Activated CD8-positive, alpha-beta memory T cell treated with anti-CD3 and anti-CD28 coated beads for 36 hours (primary cell): ENCODE data around the gene STARD10. TPM values are rescaled to one million over a fixed set of nuclear protein-coding genes. Genes with fewer than 3 reads are reported as not detected.

Source experiments
- CTCF ChIA-PET: fragments of 350-600 bp; sonication (Branson Sonifier 250); formaldehyde crosslinking; loops from one replicate; lab custom pipeline; 2021; ENCODE audit warnings: antibody characterized with exemption; lab: Charles Lee
- POLR2A ChIA-PET: fragments of 350-600 bp; sonication (Branson Sonifier 250); formaldehyde crosslinking; loops from one replicate; lab custom pipeline; 2021; ENCODE audit warnings: antibody characterized with exemption; lab: Charles Lee
- total RNA-seq, 2 experiments: library from RNA; stranded (reverse); gene quantifications; one replicate each; pipeline ENCODE4 v1.2.3, GENCODE V29; 2021

Gene STARD10
- total RNA-seq, 2 experiments from 2014 or later = 7.8 to 11.4 TPM

DNA sequence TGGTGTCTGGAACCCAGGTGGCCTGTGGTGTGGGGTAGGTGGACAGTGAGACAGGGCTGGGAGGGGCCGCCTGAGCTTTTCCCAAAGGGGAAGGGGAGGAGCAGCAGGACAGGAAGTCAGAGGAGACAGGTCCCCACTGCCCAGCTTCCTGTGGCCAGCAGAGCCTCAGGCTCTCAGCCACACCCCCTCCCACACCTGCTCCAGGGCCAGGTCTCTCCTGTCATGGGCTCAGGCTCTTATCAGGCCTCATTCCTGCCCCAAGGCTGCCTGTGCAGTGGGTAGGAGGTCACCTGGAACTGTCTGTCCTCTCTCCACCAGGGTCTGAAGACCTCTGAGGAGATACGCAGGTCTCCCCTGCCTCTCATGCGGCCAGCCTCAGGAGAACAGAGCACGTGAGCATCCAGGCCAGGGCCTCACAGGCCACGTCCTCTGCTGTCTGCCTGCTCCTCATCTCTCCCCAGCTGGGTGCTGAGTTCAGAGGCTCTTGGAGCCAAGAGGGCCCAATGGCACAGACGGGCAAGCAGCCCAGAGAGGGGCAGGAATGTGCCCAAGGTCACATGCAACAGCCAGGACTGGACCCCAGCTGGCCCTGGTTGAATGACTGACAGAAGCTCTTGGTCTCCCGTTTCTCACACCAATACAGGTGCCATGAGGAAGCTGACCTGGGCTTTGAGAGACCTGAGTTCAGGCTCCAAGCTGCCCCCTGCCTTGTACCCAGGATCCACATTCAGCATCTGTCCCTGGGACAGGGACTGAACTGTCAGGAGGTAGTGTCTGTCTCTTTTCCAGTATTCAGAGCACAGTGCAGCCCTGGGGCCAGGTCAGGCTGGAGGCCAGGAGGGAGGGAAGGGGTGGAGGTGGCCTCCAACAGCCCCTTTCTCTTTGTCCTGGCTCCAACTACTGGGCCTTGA is 16.7 kb downstream of the STARD10 start:
- ChIA-PET CTCF (interaction anchor here (0.5 to 0.8 kb wide), 2 partner anchors 36 to 467 kb away, joined by 3 read pairs; no protein-coding TSS in a partner anchor), POLR2A (no interaction called here)

DNA sequence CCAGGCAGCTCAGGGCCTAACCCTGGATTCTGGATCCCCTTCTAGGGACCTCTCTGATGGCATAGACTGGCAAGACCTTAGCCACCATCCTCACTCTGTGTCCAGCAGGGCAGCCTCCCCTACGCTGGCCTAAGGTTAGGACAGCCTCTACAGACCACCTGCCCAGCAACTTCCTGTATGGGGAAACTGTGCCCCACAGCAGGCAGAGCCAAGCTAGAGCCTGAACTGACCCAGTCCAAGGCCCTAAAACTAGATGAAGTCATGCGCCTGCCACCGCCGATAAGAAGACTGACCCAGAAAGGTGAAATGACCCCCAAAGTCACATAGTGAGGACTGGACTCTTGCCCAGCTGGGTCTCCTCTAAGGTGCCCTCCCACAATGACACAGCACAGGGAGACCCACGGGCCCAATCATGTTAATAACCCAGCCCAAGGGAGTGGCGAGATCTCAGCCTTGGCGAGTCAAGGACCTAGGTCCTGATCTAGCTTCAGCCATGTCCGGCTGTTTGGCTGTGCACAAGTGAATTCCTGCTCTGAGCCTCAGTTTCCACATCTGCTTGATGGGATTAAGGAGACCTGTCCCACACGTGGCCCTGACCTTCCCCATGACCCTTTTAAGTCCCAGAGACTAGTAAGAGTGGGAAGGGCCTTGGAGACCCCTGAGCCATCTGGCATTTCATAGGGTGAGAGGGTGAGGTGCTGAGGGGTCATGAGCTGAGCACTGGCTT is 17.6 kb downstream of the STARD10 start:
- POLR2A ChIA-PET = interaction anchor here (0.8 kb wide), 1 partner anchor 26 kb away, joined by 7 read pairs; no protein-coding TSS in a partner anchor
- CTCF ChIA-PET = interaction anchor here (0.5 to 1.2 kb wide), 5 partner anchors 37 to 468 kb away, joined by 3 to 6 read pairs (median 3); no protein-coding TSS in a partner anchor

DNA sequence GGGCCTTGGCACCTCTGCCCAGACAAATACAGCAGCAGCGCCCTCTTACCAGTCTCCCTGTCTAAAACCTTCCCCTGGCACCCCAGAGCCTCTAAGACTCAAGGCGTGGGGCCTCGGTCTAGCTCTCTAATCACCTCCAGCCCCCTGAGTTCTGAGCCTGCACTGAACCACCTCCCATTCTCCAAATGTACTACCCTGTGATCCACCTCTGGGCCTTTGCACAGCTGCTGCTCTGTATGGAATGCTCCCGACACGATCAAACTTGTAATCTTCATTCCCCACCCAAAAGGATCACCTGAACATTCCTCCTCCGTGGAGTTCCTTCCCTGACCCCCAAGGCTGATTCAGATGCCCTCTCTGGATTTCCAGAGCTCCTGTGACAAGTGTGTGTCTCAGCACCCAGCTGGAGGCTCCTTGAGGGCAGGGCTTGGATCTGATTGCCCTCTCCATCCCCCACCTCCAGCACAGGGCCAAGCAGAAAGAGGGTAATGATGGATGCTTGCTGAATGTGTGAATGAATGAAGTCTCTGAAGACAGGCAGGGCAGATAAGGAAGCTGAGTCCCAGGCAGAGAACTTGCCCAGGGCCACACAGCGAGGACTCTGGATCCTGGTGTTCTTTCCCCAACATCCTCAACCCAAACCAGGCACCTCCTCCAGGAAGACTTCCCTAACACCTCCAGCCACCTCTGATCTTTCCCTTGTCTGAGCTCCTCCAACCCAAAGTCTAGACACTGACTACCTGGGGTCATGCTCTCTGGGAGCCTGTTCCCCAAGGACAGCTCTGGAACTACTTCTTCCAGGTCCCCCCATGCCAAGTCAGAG is 18.3 kb downstream of the STARD10 start:
- POLR2A ChIA-PET = interaction anchor here (0.8 kb wide), 1 partner anchor 26 kb away, joined by 7 read pairs; no protein-coding TSS in a partner anchor
- CTCF ChIA-PET = interaction anchor here (0.5 to 1.2 kb wide), 4 partner anchors 47 to 92 kb away, joined by 3 to 6 read pairs (median 3); no protein-coding TSS in a partner anchor

- ChIA-PET POLR2A (no interaction called here), CTCF (interaction anchor here (1.1 kb wide), 1 partner anchor 91 kb away, joined by 3 read pairs; no protein-coding TSS in a partner anchor)
Measured at GRCh38 chr11:72774499-72774898, 19.3 kb downstream of the STARD10 start.

GRCh38 chr11:72773696-72774095 is 20.2 kb downstream of the STARD10 start:
- ChIA-PET POLR2A (no interaction called here), CTCF (no interaction called here)

GRCh38 chr11:72773291-72773690 is 20.6 kb downstream of the STARD10 start:
- CTCF ChIA-PET = no interaction called here
- POLR2A ChIA-PET = no interaction called here

DNA sequence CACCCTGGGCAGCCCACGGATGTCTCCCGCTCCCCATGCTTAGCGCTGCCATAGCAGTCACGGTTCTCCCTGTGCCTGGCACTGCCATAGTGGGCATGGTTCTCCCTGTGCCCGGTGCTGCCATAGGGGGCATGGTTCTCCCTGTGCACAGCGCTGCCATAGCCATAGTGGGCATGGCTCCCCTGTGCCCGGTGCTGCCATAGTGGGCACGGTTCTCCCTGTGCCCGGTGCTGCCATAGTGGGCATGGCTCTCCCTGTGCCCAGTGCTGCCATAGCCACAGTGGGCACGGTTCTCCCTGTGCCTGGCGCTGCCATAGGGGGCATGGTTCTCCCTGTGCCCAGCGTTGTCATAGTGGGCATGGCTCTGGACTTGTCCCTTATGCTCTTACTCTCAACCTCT is 21.8 kb downstream of the STARD10 start:
- ChIA-PET POLR2A (no interaction called here), CTCF (interaction anchor here (0.6 kb wide), 1 partner anchor 168 kb away, joined by 3 read pairs; no protein-coding TSS in a partner anchor)

GRCh38 chr11:72771507-72771906 is 22.3 kb downstream of the STARD10 start:
- CTCF ChIA-PET = interaction anchor here (0.6 kb wide), 2 partner anchors 16 to 168 kb away, joined by 3 read pairs; no protein-coding TSS in a partner anchor
- POLR2A ChIA-PET = no interaction called here

DNA sequence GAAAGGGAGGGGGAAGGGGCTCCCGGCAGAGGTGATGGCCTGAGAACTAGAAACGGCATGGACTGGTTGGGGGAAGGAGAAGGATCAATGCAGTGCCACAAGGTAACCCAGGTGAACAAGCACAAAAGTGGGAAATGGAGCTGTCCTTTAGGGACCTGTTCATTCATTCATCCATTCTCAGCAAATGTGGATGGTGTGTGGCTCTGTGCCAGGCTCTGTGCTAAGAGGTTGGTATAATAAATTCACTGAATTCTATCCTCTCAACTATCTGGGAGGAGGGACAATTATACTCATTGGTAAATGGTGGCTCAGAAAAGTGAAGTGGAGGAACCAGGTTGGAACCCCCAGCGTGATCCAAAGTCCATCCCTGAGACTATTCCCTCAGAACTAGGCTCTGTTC is 23.0 kb downstream of the STARD10 start:
- ChIA-PET CTCF (interaction anchor here (0.6 kb wide), 1 partner anchor 17 kb away, joined by 3 read pairs; no protein-coding TSS in a partner anchor), POLR2A (no interaction called here)

GRCh38 chr11:72769680-72770079 is 24.2 kb downstream of the STARD10 start:
- CTCF ChIA-PET = no interaction called here
- POLR2A ChIA-PET = no interaction called here

DNA sequence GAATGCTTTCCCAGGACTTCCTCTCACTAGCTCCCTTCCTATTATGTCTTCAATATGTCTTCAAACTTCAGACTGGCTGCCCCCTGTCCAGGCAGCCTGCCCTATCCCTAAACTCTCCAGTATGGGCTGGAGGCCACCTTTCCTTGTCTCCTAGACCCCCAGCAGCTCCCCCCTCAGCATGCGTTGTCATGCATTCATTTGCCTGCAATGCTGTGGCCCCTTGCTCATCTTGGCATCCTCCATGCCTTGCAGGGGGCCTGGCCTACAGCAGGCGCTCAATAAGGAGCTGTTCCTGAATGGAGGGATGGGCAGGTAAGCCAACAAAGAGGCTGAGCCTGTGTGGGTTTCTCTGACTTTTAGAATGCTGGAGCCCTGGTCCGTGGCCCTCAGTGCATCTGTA is 25.3 kb downstream of the STARD10 start:
- POLR2A ChIA-PET = no interaction called here

DNA sequence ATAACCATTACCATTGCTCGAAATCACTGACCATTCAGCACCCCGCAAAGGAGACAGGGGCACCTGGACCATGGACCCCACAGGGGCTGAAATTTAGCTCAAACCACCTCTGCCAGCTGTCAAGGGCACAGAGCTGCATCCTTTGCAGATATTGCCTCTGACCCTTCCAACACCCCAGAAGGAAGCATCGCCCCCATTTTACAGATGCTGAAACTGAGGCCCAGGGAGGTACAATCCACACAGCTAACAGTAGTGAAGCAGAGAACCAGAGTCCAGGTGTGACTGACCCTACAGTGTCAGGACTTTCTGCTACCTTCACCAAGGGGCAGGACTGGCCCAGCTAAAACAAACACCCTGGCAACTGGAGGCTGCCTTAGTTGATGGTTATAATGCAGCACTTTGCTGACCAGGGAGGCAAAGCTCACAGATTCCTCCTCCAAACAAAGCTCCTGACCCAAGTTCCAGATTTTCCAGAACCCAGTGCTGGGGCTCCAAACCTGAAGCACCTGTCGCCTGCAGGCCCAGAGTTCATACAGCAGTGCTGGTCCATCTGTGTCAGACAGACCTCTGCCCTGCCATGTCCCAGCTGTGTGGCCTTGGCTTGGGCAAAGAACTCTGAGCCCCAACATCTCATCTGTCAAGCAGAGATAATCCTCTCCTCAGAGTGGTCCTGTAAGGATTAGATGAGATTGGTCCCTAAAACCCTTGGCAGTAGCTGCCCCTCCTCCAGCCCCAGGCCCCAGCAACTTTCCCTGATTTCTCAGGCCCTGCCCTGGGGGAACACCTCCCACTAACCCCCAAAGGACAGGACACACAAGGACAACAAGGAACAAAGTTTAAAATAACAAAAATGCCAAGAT is 26.4 kb downstream of the STARD10 start:
- ChIA-PET POLR2A (no interaction called here), CTCF (interaction anchor here (0.8 kb wide), 1 partner anchor 42 kb away, joined by 3 read pairs; no protein-coding TSS in a partner anchor)

More for the DNA sequence above, 25.3 kb downstream of the STARD10 start:
- CTCF ChIA-PET = interaction anchor here (0.6 kb wide), 1 partner anchor 65 kb away, joined by 3 read pairs; no protein-coding TSS in a partner anchor

GRCh38 chr11:72766152-72766902 is 27.5 kb downstream of the STARD10 start:
- ChIA-PET CTCF (no interaction called here), POLR2A (no interaction called here)

DNA sequence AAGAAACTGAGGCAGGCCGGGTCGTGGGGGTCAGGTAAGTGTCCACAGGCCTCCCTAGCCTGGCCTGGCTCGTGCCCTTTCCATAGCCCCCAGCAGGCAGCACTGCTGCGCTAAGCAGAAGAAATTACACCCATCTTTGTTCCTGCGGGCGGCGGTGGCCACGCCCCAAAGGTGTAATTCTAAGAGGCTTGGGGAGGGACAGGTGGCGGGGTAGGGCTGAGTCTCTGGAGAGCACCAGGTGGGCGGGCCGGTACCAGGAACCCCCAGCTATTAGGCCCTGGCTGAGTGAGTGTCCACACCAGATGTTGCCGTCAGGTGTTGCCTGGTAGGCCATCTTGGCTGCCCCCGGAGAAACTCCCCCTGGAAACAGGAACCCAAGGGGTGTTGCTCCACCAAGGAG is 29.3 kb downstream of the STARD10 start:
- CTCF ChIA-PET = no interaction called here
- POLR2A ChIA-PET = no interaction called here

GRCh38 chr11:72763823-72764222 is 30.0 kb downstream of the STARD10 start:
- POLR2A ChIA-PET = no interaction called here
- CTCF ChIA-PET = no interaction called here

GRCh38 chr11:72762641-72763304 is 31.1 kb downstream of the STARD10 start:
- ChIA-PET CTCF (interaction anchor here (0.6 kb wide), 1 partner anchor 49 kb away, joined by 3 read pairs; no protein-coding TSS in a partner anchor), POLR2A (no interaction called here)
